HEK293T (cell line): ENCODE results near the gene RIOK1.

ENCODE experiments used
- ARNT ChIP-seq: fragments of 450-650 bp; IDR thresholded peaks from 2 replicates; pipeline ENCODE4 v1.6.1; 2017; ENCODE audit warnings: mild to moderate bottlenecking
- BHLHE40 ChIP-seq: fragments of 450-650 bp; IDR thresholded peaks from 2 replicates; pipeline ENCODE4 v1.6.1; 2016; ENCODE audit warnings: mild to moderate bottlenecking, moderate library complexity, borderline replicate concordance
- CTBP1 ChIP-seq: fragments of 450-650 bp; IDR thresholded peaks from 2 replicates; pipeline ENCODE4 v1.6.1; 2016; ENCODE audit warnings: borderline replicate concordance
- FOXA1 ChIP-seq: fragments of 450-650 bp; IDR thresholded peaks from 2 replicates; pipeline ENCODE4 v1.6.1; 2016; ENCODE audit warnings: mild to moderate bottlenecking
- FOXK2 ChIP-seq: fragments of 450-650 bp; IDR thresholded peaks from 2 replicates; pipeline ENCODE4 v1.6.1; 2016; ENCODE audit warnings: mild to moderate bottlenecking
- FOXM1 ChIP-seq: fragments of 450-650 bp; IDR thresholded peaks from 2 replicates; pipeline ENCODE4 v1.6.1; 2017; ENCODE audit warnings: mild to moderate bottlenecking, borderline replicate concordance
- HDGF ChIP-seq: fragments of 450-650 bp; IDR thresholded peaks from 2 replicates; pipeline ENCODE4 v1.6.1; 2017; ENCODE audit warnings: antibody characterized with exemption, borderline replicate concordance
- L3MBTL2 ChIP-seq: fragments of 450-650 bp; conservative IDR thresholded peaks from 2 replicates; pipeline ENCODE4 v1.6.1; 2016; ENCODE audit warnings: mild to moderate bottlenecking
- PKNOX1 ChIP-seq: fragments of 450-650 bp; IDR thresholded peaks from 2 replicates; pipeline ENCODE4 v1.6.1; 2016
- SP1 ChIP-seq: fragments of 450-650 bp; IDR thresholded peaks from 2 replicates; pipeline ENCODE4 v1.6.1; 2017
- SUZ12 ChIP-seq: fragments of 450-650 bp; IDR thresholded peaks from 2 replicates; pipeline ENCODE4 v1.6.1; 2016; ENCODE audit warnings: mild to moderate bottlenecking
- TARDBP ChIP-seq: fragments of 450-650 bp; IDR thresholded peaks from 2 replicates; pipeline ENCODE4 v1.6.1; 2016
- ZNF384 ChIP-seq: fragments of 450-650 bp; IDR thresholded peaks from 2 replicates; pipeline ENCODE4 v1.6.1; 2016

DNA sequence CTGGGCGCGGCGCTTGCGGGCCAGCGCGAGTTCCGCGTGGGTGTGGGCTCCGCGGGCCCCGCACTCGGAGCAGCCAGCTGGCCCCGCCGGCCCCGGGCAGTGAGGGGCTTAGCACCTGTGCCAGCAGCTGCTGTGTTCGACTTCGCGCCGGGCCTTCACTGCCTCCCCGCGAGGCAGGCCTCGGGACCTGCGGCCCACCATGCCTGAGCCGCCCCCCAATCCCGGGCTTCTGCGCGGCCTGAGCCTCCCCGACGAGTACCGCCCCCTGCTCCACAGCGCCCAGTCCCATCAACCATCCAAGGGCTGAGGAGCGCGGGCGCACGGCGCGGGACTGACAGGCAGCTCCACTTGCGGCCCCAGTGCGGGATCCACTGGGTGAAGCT is 36.2 kb downstream of the RIOK1 start:
- TF ChIP-seq SUZ12 (no peak), L3MBTL2 (no peak), SP1 (no peak), CTBP1 (no peak), PKNOX1 (no peak), FOXM1 (no peak), FOXA1 (no peak), TARDBP (no peak), BHLHE40 (no peak), FOXK2 (no peak), ZNF384 (no peak), HDGF (no peak), ARNT (no peak)
